Sigmoid colon (tissue), 7 donors: Measurements from ENCODE around the gene REXO5. TPM values are rescaled to one million over a fixed set of nuclear protein-coding genes. Genes with fewer than 3 reads are reported as not detected.

ENCODE experiments used
- DNase-seq: peaks from one replicate; pipeline ENCODE4 v3.0.0-alpha.2; 2019
- H3K27ac ChIP-seq, 4 donors: fragments of 200-600 bp; sonication (generic); one replicate each; pipeline ENCODE4 v1.5.1; 2016 to 2019; ENCODE audit warnings: mild to moderate bottlenecking in 1 of 4
- H3K27me3 ChIP-seq, 3 donors: fragments of 200-600 bp; sonication (generic); one replicate each; pipeline ENCODE4 v1.5.1; 2019; ENCODE audit warnings: mild to moderate bottlenecking in 1 of 3
- H3K36me3 ChIP-seq, 4 donors: fragments of 200-600 bp; sonication (generic); one replicate each; pipeline ENCODE4 v1.5.1; 2016 to 2019
- H3K4me1 ChIP-seq, 4 donors: fragments of 200-600 bp; sonication (generic); one replicate each; pipeline ENCODE4 v1.5.1; 2017 to 2019
- H3K4me3 ChIP-seq, 4 donors: fragments of 200-600 bp; sonication (generic); one replicate each; pipeline ENCODE4 v1.5.1; 2017 to 2019; ENCODE audit warnings: mild to moderate bottlenecking in 2 of 4, moderate library complexity in 1 of 4
- H3K9me3 ChIP-seq, 4 donors: fragments of 200-600 bp in 3 of 4; sonication (generic) in 3 of 4; one replicate each; pipeline versions ENCODE4 v1.5.1 to v1.6.1; 2013 to 2019
- CTCF ChIP-seq, 4 experiments: fragments of 450-650 bp in 3 of 4; fragments of 200-600 bp in 1 of 4; IDR thresholded peaks; one replicate each; pipeline ENCODE4 v1.5.1; 2016 to 2019; ENCODE audit warnings: antibody characterized with exemption in 4 of 4, mild to moderate bottlenecking in 3 of 4, moderate library complexity in 2 of 4
- EP300 ChIP-seq, 4 donors: sonication (generic); formaldehyde crosslinking; IDR thresholded peaks; one replicate each; pipeline ENCODE4 v1.6.1; 2017; ENCODE audit warnings: antibody characterized with exemption in 4 of 4
- POLR2A ChIP-seq, 2 donors: fragments of 450-650 bp; IDR thresholded peaks; one replicate each; pipeline ENCODE4 v1.6.1; 2016; ENCODE audit warnings: antibody characterized with exemption in 2 of 2, mild to moderate bottlenecking in 2 of 2, moderate library complexity in 2 of 2
- POLR2AphosphoS5 ChIP-seq, 4 donors: sonication (generic); formaldehyde crosslinking; IDR thresholded peaks; one replicate each; pipeline ENCODE4 v1.6.1; 2017; ENCODE audit warnings: antibody characterized with exemption in 4 of 4
- WGBS, 2 donors: extraction: QIAGEN DNeasy Blood & Tissue Kit; methylation state at CpG; one replicate each; pipeline ENCODE4 v1.1.7; 2013; 5-methylcytosine and 5-hydroxymethylcytosine counted together
- intact Hi-C: fragments of 100-400 bp; cut with DNase I; formaldehyde crosslinking; loops from one replicate; pipeline ENCODE4 v1.15.1; 2023
- polyA plus RNA-seq, 3 donors: library from polyadenylated mRNA; stranded (reverse); fragments of 200-250 nt; gene quantifications; one replicate each; pipeline ENCODE4 v1.2.3, GENCODE V29; 2013
- total RNA-seq, 4 donors: library from RNA; depleted of rRNA; stranded (reverse); fragments of >200 nt; gene quantifications; one replicate each; pipeline ENCODE4 v1.1.0, GENCODE V29; 2016
- donor health status: healthy with polysubstance abuse.
- donor health status: Bipolar disorder and iron deficiency.
- donor health status: healthy.

Gene REXO5
- total and polyA plus RNA-seq, 7 donors, result 1.2 to 7.5 (median 2.9) TPM

- Histone ChIP-seq H3K27me3 (no peaks in the 10 kb centered on the region), H3K27ac (no peak overlapping the region), H3K4me3 (no peak overlapping the region), H3K4me1 (no peaks in the 10 kb centered on the region), H3K36me3 (peaks cover 0 to 13% (median 0%) of the 10 kb centered on the region in 4 donors), H3K9me3 (no peaks in the 10 kb centered on the region)
- intact Hi-C loops, result no loop called here
- TF ChIP-seq POLR2A (IDR thresholded peaks at IDR 0.05), result no peak
- no peak for TF ChIP-seq EP300 (IDR thresholded peaks at IDR 0.05)
- no peak for TF ChIP-seq POLR2AphosphoS5 (IDR thresholded peaks at IDR 0.05)
- no peak for TF ChIP-seq CTCF (IDR thresholded peaks at IDR 0.05)
- 96 to 97% methylated on average over 4 of the region's 4 CpGs for WGBS, 2 donors
- no peak for DNase-seq
Measured at GRCh38 chr16:20818929-20819585, 12.7 kb downstream of the REXO5 start.

- H3K36me3 ChIP-seq, result peaks cover 0 to 13% (median 0%) of the 10 kb centered on the region in 4 donors
- WGBS, 2 donors, result 84 to 91% methylated on average over 4 of the region's 4 CpGs
- no peak for TF ChIP-seq CTCF (IDR thresholded peaks at IDR 0.05)
- no peak for TF ChIP-seq POLR2A (IDR thresholded peaks at IDR 0.05)
- TF ChIP-seq POLR2AphosphoS5 (IDR thresholded peaks at IDR 0.05), result no peak
- no peak for TF ChIP-seq EP300 (IDR thresholded peaks at IDR 0.05)
Measured at GRCh38 chr16:20821682-20822081, 15.4 kb downstream of the REXO5 start.

GRCh38 chr16:20822521-20823325, 16.4 kb downstream of the REXO5 start:
- Histone ChIP-seq H3K36me3 (peaks cover 0 to 21% (median 0%) of the 10 kb centered on the region in 4 donors), H3K4me1 (no peaks in the 10 kb centered on the region), H3K27me3 (no peaks in the 10 kb centered on the region), H3K9me3 (no peaks in the 10 kb centered on the region), H3K27ac (no peak overlapping the region), H3K4me3 (no peak overlapping the region)
- WGBS, 2 donors, result 67 to 90% methylated on average over 3 of the region's 3 CpGs
- DNase-seq, result no peak
- intact Hi-C loops, result no loop called here
- TF ChIP-seq POLR2AphosphoS5 (IDR thresholded peaks at IDR 0.05) (no peak), EP300 (IDR thresholded peaks at IDR 0.05) (no peak), CTCF (IDR thresholded peaks at IDR 0.05) (no peak), POLR2A (IDR thresholded peaks at IDR 0.05) (no peak)

More at GRCh38 chr16:20821682-20822081, 15.4 kb downstream of the REXO5 start:
- intact Hi-C loops, result no loop called here
- no peaks in the 10 kb centered on the region for H3K9me3 ChIP-seq
- no peaks in the 10 kb centered on the region for H3K27me3 ChIP-seq
- no peaks in the 10 kb centered on the region for H3K4me1 ChIP-seq
- H3K4me3 ChIP-seq, result no peak overlapping the region
- no peak for DNase-seq
- H3K27ac ChIP-seq, result no peak overlapping the region

GRCh38 chr16:20826039-20826566, 19.8 kb downstream of the REXO5 start:
- H3K9me3 ChIP-seq, result no peaks in the 10 kb centered on the region
- H3K27me3 ChIP-seq, result no peaks in the 10 kb centered on the region
- TF ChIP-seq POLR2A (IDR thresholded peaks at IDR 0.05) (no peak), CTCF (IDR thresholded peaks at IDR 0.05) (no peak), EP300 (IDR thresholded peaks at IDR 0.05) (no peak), POLR2AphosphoS5 (IDR thresholded peaks at IDR 0.05) (no peak)
- H3K36me3 ChIP-seq, result peaks cover 0 to 21% (median 0%) of the 10 kb centered on the region in 4 donors
- intact Hi-C loops, result no loop called here
- no peak overlapping the region for H3K4me3 ChIP-seq
- no peaks in the 10 kb centered on the region for H3K4me1 ChIP-seq
- no peak for DNase-seq
- no peak overlapping the region for H3K27ac ChIP-seq
- WGBS, 2 donors, result 59 to 81% methylated on average over 3 of the region's 3 CpGs
